NK-92 treated with Interleukin-12 subunit alpha and Interleukin-12 subunit beta, amount 100 ng/mL, for 24 hours (cell line): Measurements from ENCODE around the gene GOLGA2.
"Not testable (repeated sequence)": the region's sequence is repeated elsewhere in the genome, so short reads cannot be mapped to it uniquely, and the experiment has no call there.

ENCODE experiments used
- DNase-seq: peaks from one replicate; lab custom pipeline; 2025; lab: John Stamatoyannopoulos, UW

The GOLGA2 gene

GRCh38 chr9:128242828-128243214 lies 33.0 kb downstream of the GOLGA2 start:
- no peak for DNase-seq

- no peak for DNase-seq
These were observed 33.7 kb downstream of the GOLGA2 start for GRCh38 chr9:128242124-128242523.

- no peak for DNase-seq
These were observed 41.9 kb downstream of the GOLGA2 start for GRCh38 chr9:128233817-128234406.

GRCh38 chr9:128232528-128233428 lies 43.0 kb downstream of the GOLGA2 start:
- DNase-seq = no peak

- DNase-seq = no peak
These were observed 43.9 kb downstream of the GOLGA2 start for GRCh38 chr9:128231638-128232527.

- not testable (repeated sequence) for DNase-seq
These were observed 44.9 kb downstream of the GOLGA2 start for GRCh38 chr9:128230897-128231296.

- no peak for DNase-seq
These were observed 49.4 kb downstream of the GOLGA2 start for GRCh38 chr9:128226412-128226801.

GRCh38 chr9:128225770-128226411 lies 49.9 kb downstream of the GOLGA2 start:
- DNase-seq = no peak

- no peak for DNase-seq
These were observed 50.9 kb downstream of the GOLGA2 start for GRCh38 chr9:128224877-128225276.

- DNase-seq = no peak
These were observed 52.7 kb downstream of the GOLGA2 start for GRCh38 chr9:128222880-128223670.

GRCh38 chr9:128222026-128222425 lies 53.8 kb downstream of the GOLGA2 start:
- DNase-seq = no peak

GRCh38 chr9:128219831-128220230 lies 56.0 kb downstream of the GOLGA2 start:
- DNase-seq = no peak

- DNase-seq = no peak
These were observed 57.1 kb downstream of the GOLGA2 start for GRCh38 chr9:128218518-128219389.

GRCh38 chr9:128218172-128218517 lies 57.7 kb downstream of the GOLGA2 start:
- DNase-seq = no peak

- no peak for DNase-seq
These were observed 58.8 kb downstream of the GOLGA2 start for GRCh38 chr9:128216781-128217553.

- no peak for DNase-seq
These were observed 60.1 kb downstream of the GOLGA2 start for GRCh38 chr9:128215491-128216409.

- no peak for DNase-seq
These were observed 61.0 kb downstream of the GOLGA2 start for GRCh38 chr9:128214571-128215490.
